Keratinocyte (primary cell): Measurements from ENCODE around the gene EFCAB12. TPM values are rescaled to one million over a fixed set of nuclear protein-coding genes. Genes with fewer than 3 reads are reported as not detected.

ENCODE experiments used
- DNase-seq: peaks from one replicate; pipeline ENCODE4 v3.0.0-alpha.2; 2011; ENCODE audit warnings: low read depth, missing footprints, low spot score
- FAIRE-seq: peaks from 2 replicates; lab custom pipeline; 2011; peaks lifted over from hg19 to GRCh38; lab: Jason Lieb, UNC
- H2AFZ ChIP-seq: 2 replicates; pipeline ENCODE4 v1.6.0; 2012; ENCODE audit warnings: low read length, control low read depth, inconsistent platforms; ENCODE audit not compliant: control insufficient read depth
- H3K27ac ChIP-seq: 2 replicates; pipeline ENCODE4 v1.5.1; 2011; ENCODE audit warnings: low read length; ENCODE audit not compliant: control insufficient read depth, insufficient read depth
- H3K27me3 ChIP-seq: 3 replicates; pipeline ENCODE4 v1.6.0; 2011; ENCODE audit warnings: low read length; ENCODE audit not compliant: control insufficient read depth, insufficient read depth; ENCODE audit errors: extremely low read depth
- H3K36me3 ChIP-seq, 2 experiments: 2 replicates in 1 of 2; 3 replicates in 1 of 2; pipeline ENCODE4 v1.5.1; 2011; ENCODE audit warnings: low read length in 2 of 2, mild to moderate bottlenecking in 1 of 2; ENCODE audit not compliant: control insufficient read depth in 2 of 2, insufficient read depth in 2 of 2; ENCODE audit errors: extremely low read depth in 1 of 2
- H3K4me1 ChIP-seq: 3 replicates; pipeline ENCODE4 v1.5.1; 2011; ENCODE audit warnings: low read length; ENCODE audit not compliant: control insufficient read depth, insufficient read depth; ENCODE audit errors: extremely low read depth
- H3K4me2 ChIP-seq: 3 replicates; pipeline ENCODE4 v1.6.0; 2011; ENCODE audit warnings: low read depth, low read length; ENCODE audit not compliant: control insufficient read depth, insufficient read depth; ENCODE audit errors: extremely low read depth
- H3K4me3 ChIP-seq, 3 experiments: fragments of 200-600 bp in 1 of 3; sonication (generic) in 1 of 3; 2 replicates in 2 of 3; 3 replicates in 1 of 3; pipeline ENCODE4 v1.5.1; 2011 to 2016; ENCODE audit warnings: low read length in 3 of 3, mild to moderate bottlenecking in 3 of 3, control low read depth in 2 of 3, inconsistent platforms in 1 of 3, low read depth in 1 of 3, mixed read lengths in 1 of 3, mixed run types in 1 of 3, moderate library complexity in 1 of 3; ENCODE audit not compliant: control insufficient read depth in 2 of 3, insufficient read depth in 2 of 3; ENCODE audit errors: extremely low read depth in 1 of 3
- H3K79me2 ChIP-seq: 2 replicates; pipeline ENCODE4 v1.6.0; 2012; ENCODE audit warnings: low read length; ENCODE audit not compliant: control insufficient read depth, insufficient read depth
- H3K9ac ChIP-seq: 3 replicates; pipeline ENCODE4 v1.6.0; 2011; ENCODE audit warnings: low read length; ENCODE audit not compliant: control insufficient read depth, insufficient read depth; ENCODE audit errors: extremely low read depth
- H3K9me1 ChIP-seq: 3 replicates; pipeline ENCODE4 v1.6.0; 2011; ENCODE audit warnings: low read length; ENCODE audit not compliant: control insufficient read depth, insufficient read depth; ENCODE audit errors: extremely low read depth
- H3K9me3 ChIP-seq: 2 replicates; pipeline ENCODE4 v1.5.1; 2012; ENCODE audit warnings: low read depth, low read length; ENCODE audit not compliant: control insufficient read depth
- H4K20me1 ChIP-seq: 3 replicates; pipeline ENCODE4 v1.6.0; 2011; ENCODE audit warnings: low read length; ENCODE audit not compliant: control insufficient read depth, insufficient read depth; ENCODE audit errors: extremely low read depth
- EZH2 ChIP-seq: IDR thresholded peaks from one replicate; pipeline ENCODE4 v1.6.1; 2012; ENCODE audit warnings: inconsistent platforms, mild to moderate bottlenecking, low read length, moderate library complexity
- dilution Hi-C: fragments of 300-500 bp; cut with MboI; formaldehyde crosslinking; loops from one replicate; pipeline ENCODE4 v1.7.0; 2020; ENCODE audit warnings: low sequenced_read_pairs; ENCODE audit not compliant: extremely low pct_ligation_motif_present
- polyA plus RNA-seq, 5 experiments: library from polyadenylated mRNA; depleted of rRNA in 3 of 5; stranded (reverse) in 3 of 5; stranded (forward) in 1 of 5; unstranded in 1 of 5; fragments of >200 nt; gene quantifications; 1 replicate in 1 of 5; 2 replicates in 3 of 5; 3 replicates in 1 of 5; pipeline versions ENCODE4 v1.2.1 to v1.2.3, GENCODE V29; 2011 to 2012; ENCODE audit warnings: missing spikeins in 2 of 5, low read depth in 1 of 5, low replicate concordance in 1 of 5
- TF ChIP-seq, protein P1 (sequence below), 3 experiments: IDR thresholded peaks in 1 of 3; conservative IDR thresholded peaks in 1 of 3; optimal IDR thresholded peaks in 1 of 3; 2 replicates in 2 of 3; 3 replicates in 1 of 3; pipeline versions ENCODE3 to v1.5.1; 2011; ENCODE audit warnings: low read length in 3 of 3, mild to moderate bottlenecking in 3 of 3, moderate library complexity in 2 of 3, control low read depth in 1 of 3, inconsistent platforms in 1 of 3; ENCODE audit not compliant: insufficient read depth in 2 of 3; ENCODE audit errors: extremely low read depth in 1 of 3

The EFCAB12 gene
- polyA plus RNA-seq, 1 donor (not counting 4 experiments of a cell fraction or from before 2014, with no cell fraction given): 0.34 TPM

DNA sequence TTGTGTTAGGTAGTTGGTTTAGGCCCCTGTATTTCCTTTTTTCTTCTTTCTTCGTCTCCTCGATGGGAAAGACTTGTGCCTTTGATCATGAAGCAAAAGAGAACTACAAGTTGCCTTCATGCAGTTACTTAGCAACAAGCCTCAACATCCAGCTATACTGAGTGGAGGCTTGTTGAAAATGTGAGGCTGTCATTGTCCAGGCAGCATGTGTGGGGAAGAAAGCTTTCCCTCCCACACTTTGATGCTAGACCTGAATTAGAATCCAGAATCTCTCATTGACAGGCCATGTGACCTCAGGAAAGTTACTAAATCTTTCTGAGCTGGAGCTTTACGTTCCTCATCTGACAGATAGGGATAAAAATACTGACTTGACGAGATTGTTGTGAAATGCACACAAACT, 35.3 kb upstream of the EFCAB12 start:
- Histone ChIP-seq H2AFZ (no peak overlapping the region), H3K9me1 (no peaks in the 10 kb centered on the region), H3K9me3 (no peaks in the 10 kb centered on the region), H3K9ac (no peak overlapping the region), H3K36me3 (peaks cover 0 to 3% of the 10 kb centered on the region in 2 experiments), H3K79me2 (no peaks in the 10 kb centered on the region), H3K27me3 (no peaks in the 10 kb centered on the region), H3K27ac (no peak overlapping the region), H3K4me2 (no peak overlapping the region), H3K4me3 (no peak overlapping the region), H4K20me1 (no peaks in the 10 kb centered on the region), H3K4me1 (no peaks in the 10 kb centered on the region)
- FAIRE-seq (no peak), DNase-seq (no peak)
- dilution Hi-C loops: no loop called here
- TF ChIP-seq, protein P1, sequence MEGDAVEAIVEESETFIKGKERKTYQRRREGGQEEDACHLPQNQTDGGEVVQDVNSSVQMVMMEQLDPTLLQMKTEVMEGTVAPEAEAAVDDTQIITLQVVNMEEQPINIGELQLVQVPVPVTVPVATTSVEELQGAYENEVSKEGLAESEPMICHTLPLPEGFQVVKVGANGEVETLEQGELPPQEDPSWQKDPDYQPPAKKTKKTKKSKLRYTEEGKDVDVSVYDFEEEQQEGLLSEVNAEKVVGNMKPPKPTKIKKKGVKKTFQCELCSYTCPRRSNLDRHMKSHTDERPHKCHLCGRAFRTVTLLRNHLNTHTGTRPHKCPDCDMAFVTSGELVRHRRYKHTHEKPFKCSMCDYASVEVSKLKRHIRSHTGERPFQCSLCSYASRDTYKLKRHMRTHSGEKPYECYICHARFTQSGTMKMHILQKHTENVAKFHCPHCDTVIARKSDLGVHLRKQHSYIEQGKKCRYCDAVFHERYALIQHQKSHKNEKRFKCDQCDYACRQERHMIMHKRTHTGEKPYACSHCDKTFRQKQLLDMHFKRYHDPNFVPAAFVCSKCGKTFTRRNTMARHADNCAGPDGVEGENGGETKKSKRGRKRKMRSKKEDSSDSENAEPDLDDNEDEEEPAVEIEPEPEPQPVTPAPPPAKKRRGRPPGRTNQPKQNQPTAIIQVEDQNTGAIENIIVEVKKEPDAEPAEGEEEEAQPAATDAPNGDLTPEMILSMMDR (optimal IDR thresholded peaks at IDR 0.05 in 1 of 3, IDR thresholded peaks at IDR 0.05 in 1 of 3, conservative IDR thresholded peaks at IDR 0.05 in 1 of 3; ENCODE audit: extremely low read depth in 1 of 3, insufficient read depth in 2 of 3, low read length in 3 of 3): no peak
- no peak for TF ChIP-seq EZH2

DNA sequence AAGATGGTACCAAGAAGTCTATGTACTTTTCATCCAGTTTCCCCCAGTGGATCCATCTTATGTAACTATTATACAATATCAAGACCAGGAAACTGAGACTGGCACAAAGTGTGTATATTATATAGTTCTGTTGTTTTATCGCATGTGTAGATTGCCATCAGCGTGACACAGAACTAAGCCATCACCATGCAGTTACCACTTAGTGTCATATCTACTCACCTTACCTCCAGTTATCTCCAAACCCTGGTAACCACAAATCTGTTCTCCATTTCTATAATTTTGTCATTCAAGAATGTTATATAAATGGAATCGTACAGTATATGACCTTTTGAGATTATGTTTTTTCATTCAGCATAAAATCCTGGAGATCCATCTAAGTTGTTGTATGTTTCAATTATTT, 34.7 kb upstream of the EFCAB12 start:
- TF ChIP-seq, protein P1 (optimal IDR thresholded peaks at IDR 0.05 in 1 of 3, IDR thresholded peaks at IDR 0.05 in 1 of 3, conservative IDR thresholded peaks at IDR 0.05 in 1 of 3; ENCODE audit: extremely low read depth in 1 of 3, insufficient read depth in 2 of 3, low read length in 3 of 3): no peak
- no peak for TF ChIP-seq EZH2
- H4K20me1 ChIP-seq: no peaks in the 10 kb centered on the region
- DNase-seq (no peak), FAIRE-seq (no peak)
- H3K27me3 ChIP-seq: no peaks in the 10 kb centered on the region
- H3K4me3 ChIP-seq: no peak overlapping the region
- H3K79me2 ChIP-seq: no peaks in the 10 kb centered on the region
- no peak overlapping the region for H3K4me2 ChIP-seq
- H3K36me3 ChIP-seq: peaks cover 0 to 3% of the 10 kb centered on the region in 2 experiments
- dilution Hi-C loops: no loop called here
- H3K9me1 ChIP-seq: no peaks in the 10 kb centered on the region
- H3K27ac ChIP-seq: no peak overlapping the region
- H3K4me1 ChIP-seq: no peaks in the 10 kb centered on the region
- H2AFZ ChIP-seq: no peak overlapping the region
- H3K9me3 ChIP-seq: no peaks in the 10 kb centered on the region
- no peak overlapping the region for H3K9ac ChIP-seq
